ENCODE results near the gene FIGLA. TPM values are rescaled to one million over a fixed set of nuclear protein-coding genes. Genes with fewer than 3 reads are reported as not detected.

The FIGLA gene
- polyA plus RNA-seq, 1 of the 3 experiments (the other 2 are of a cell fraction), result not detected

DNA sequence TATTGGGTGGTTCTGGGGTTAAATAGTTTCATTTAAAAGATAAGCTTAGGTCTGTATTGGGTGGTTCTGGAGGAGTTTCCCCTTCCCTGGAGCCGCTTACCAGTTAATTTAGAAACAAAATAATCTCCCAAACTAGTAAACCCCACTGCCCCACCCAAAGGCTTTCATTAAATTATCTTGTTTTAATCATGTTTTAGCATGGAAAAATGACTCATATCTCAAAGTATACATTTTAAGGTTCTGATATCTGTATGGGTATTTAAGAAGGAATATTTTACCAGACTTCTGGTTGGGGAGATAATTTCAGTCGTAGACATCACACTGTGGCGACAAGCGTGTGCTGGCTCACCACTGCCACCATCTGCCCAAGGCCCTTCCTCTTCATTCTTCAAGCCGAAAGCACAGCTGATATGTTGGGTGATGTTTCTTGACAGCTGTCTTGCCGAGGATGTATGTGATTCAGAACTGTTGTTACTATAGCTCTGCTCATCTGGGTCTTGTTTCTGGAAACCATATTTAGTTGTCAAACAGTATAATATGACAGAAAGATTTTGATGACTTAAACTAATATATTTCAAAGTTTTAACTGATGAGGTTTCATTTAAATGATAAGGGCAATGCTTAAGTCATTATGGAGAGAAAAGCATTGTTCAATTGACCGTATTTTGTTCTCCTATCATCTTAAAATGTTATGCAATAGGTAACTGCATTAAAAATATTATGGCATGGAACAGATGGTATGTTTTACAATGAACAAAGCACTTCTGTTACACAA lies 5.1 kb downstream of the FIGLA start:
- CTCF ChIA-PET, result interaction anchor here (0.6 to 3.2 kb wide), 46 partner anchors 8 to 482 kb away, joined by 3 to 49 read pairs (median 4); partner anchors contain the start of genes ADD2 and FAM136A
- no peak overlapping the region for H3K4me2 ChIP-seq
- peak overlapping the region in 1 of 2 experiments; percentile 17; a peak in 1 of 4 replicates for H3K4me3 ChIP-seq (ENCODE audit: low read depth in 2 of 2, low read length in 1 of 2)
- POLR2A ChIA-PET, result no interaction called here
- H2AFZ ChIP-seq (ENCODE audit: low read depth), result no peak overlapping the region
- H3F3A ChIP-seq (replicated peaks; ENCODE audit: insufficient read depth), result no peaks in the 10 kb centered on the region
- WGBS (ENCODE audit: low lambda C conversion rate), result 15% methylated on average over 7 of the region's 7 CpGs
- peaks cover 17% of the 10 kb centered on the region for H3K27me3 ChIP-seq (ENCODE audit: insufficient read depth)
- no peaks in the 10 kb centered on the region for H4K20me1 ChIP-seq (ENCODE audit: insufficient read depth)
- no peaks in the 10 kb centered on the region for H3K79me2 ChIP-seq (ENCODE audit: insufficient read depth)
- peak; percentile 58 for DNase-seq
- H3K4me1 ChIP-seq (ENCODE audit: control insufficient read depth in 1 of 2, insufficient read depth in 2 of 2, low read depth in 1 of 2, low read length in 1 of 2), result peaks cover 0 to 8% of the 10 kb centered on the region in 2 experiments; a peak in 1 of 4 replicates
- no peak overlapping the region for H3K9ac ChIP-seq
- TF ChIP-seq CTCF (IDR thresholded peaks at IDR 0.05), result peak; percentile 51
- TF ChIP-seq RAD21 (IDR thresholded peaks at IDR 0.05; ENCODE audit: low read length), result peak; percentile 82
- TF ChIP-seq CHD2 (IDR thresholded peaks at IDR 0.05; ENCODE audit: low read length, partially characterized antibody), result no peak
- TF ChIP-seq SMC3 (IDR thresholded peaks at IDR 0.05; ENCODE audit: low read depth, low read length), result peak; percentile 75; the same call in 1 of the 2 replicates
- H3K36me3 ChIP-seq (replicated peaks in 1 of 2; ENCODE audit: control insufficient read depth in 1 of 2, insufficient read depth in 2 of 2, low read length in 1 of 2), result no peaks in the 10 kb centered on the region
- no peaks in the 10 kb centered on the region for H3K9me3 ChIP-seq
- no peaks in the 10 kb centered on the region for H3K9me2 ChIP-seq
- no peak overlapping the region for H3K27ac ChIP-seq (ENCODE audit: low read depth in 2 of 2, low read length in 1 of 2)

DNA sequence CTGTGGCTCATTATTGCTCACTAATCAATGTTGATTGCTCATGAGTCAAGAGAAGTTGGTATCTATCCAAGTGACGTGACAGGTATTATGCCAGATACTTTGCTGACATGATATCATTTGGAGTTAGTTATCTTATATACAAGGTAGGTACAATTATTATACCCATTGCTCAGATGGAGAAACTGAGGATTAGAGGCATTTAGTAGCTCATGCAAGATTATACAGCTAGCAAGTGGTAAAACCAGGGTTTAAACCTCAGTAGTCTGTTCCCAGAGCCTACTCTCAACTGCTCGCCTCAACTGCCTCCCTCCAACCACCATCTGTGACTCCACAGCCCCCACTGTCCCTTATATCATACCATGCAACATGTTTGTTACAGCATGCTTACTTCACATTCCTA lies 6.1 kb downstream of the FIGLA start:
- H3K27me3 ChIP-seq (ENCODE audit: insufficient read depth), result peaks cover 12% of the 10 kb centered on the region
- H3K9ac ChIP-seq, result no peak overlapping the region
- H3K9me2 ChIP-seq, result no peaks in the 10 kb centered on the region
- H2AFZ ChIP-seq (ENCODE audit: low read depth), result no peak overlapping the region
- DNase-seq, result no peak
- 64% methylated on average over 2 of the region's 2 CpGs for WGBS (ENCODE audit: low lambda C conversion rate)
- no peak overlapping the region for H3K4me3 ChIP-seq (ENCODE audit: low read depth in 2 of 2, low read length in 1 of 2)
- H3K4me2 ChIP-seq, result no peak overlapping the region
- POLR2A ChIA-PET, result no interaction called here
- H3K9me3 ChIP-seq, result no peaks in the 10 kb centered on the region
- no peaks in the 10 kb centered on the region for H3K79me2 ChIP-seq (ENCODE audit: insufficient read depth)
- no peak for TF ChIP-seq RAD21 (IDR thresholded peaks at IDR 0.05; ENCODE audit: low read length)
- TF ChIP-seq NFIC (IDR thresholded peaks at IDR 0.05; ENCODE audit: borderline replicate concordance), result no peak
- TF ChIP-seq, protein P1, sequence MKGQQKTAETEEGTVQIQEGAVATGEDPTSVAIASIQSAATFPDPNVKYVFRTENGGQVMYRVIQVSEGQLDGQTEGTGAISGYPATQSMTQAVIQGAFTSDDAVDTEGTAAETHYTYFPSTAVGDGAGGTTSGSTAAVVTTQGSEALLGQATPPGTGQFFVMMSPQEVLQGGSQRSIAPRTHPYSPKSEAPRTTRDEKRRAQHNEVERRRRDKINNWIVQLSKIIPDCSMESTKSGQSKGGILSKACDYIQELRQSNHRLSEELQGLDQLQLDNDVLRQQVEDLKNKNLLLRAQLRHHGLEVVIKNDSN (IDR thresholded peaks at IDR 0.05; ENCODE audit: borderline replicate concordance, low read depth), result no peak
- no peak overlapping the region for H3K27ac ChIP-seq (ENCODE audit: low read depth in 2 of 2, low read length in 1 of 2)
- no peaks in the 10 kb centered on the region for H3F3A ChIP-seq (replicated peaks; ENCODE audit: insufficient read depth)
- no peaks in the 10 kb centered on the region for H3K4me1 ChIP-seq (ENCODE audit: control insufficient read depth in 1 of 2, insufficient read depth in 2 of 2, low read depth in 1 of 2, low read length in 1 of 2)
- CTCF ChIA-PET, result interaction anchor here (0.9 to 3.2 kb wide), 17 partner anchors 11 to 481 kb away, joined by 3 to 49 read pairs (median 4); partner anchors contain the start of genes ADD2 and FAM136A
- H4K20me1 ChIP-seq (ENCODE audit: insufficient read depth), result no peaks in the 10 kb centered on the region
- no peaks in the 10 kb centered on the region for H3K36me3 ChIP-seq (replicated peaks in 1 of 2; ENCODE audit: control insufficient read depth in 1 of 2, insufficient read depth in 2 of 2, low read length in 1 of 2)

Measured in SK-N-SH (cell line).